ENCODE results near the gene ARL16. TPM values are rescaled to one million over a fixed set of nuclear protein-coding genes. Genes with fewer than 3 reads are reported as not detected.

ARL16 gene
- total and polyA plus RNA-seq, 2 donors (not counting 3 experiments of a cell fraction or from before 2014, with no cell fraction given), result 41.4 to 71.7 TPM

DNA sequence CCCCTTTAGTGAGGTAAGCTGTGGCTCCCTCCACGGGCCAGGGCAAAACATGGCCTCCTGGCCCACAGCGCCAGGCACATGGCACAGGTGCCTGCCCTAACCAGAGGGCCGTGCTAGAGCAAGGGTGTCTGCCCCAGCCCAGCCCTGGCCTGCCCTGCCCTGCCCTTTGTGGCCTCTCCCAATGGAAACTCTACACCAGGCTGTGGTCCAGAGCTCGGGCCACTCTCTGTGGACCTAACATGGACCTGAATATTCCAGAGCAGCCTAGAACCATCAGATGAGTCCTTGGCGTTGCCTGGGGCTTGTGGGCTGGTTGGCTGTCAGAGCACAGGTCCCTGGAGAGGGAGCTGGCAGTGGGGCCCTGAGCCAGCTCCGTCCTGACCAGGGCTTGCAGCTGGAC lies 11.6 kb upstream of the ARL16 start:
- H3K9me3 ChIP-seq (replicated peaks; ENCODE audit: control insufficient read depth, insufficient read depth, low read length), result no peaks in the 10 kb centered on the region
- no peaks in the 10 kb centered on the region for H3K4me1 ChIP-seq (ENCODE audit: control insufficient read depth, extremely low read depth, insufficient read depth, low read length)
- peaks cover 21 to 74% of the 10 kb centered on the region in 2 experiments for H3K36me3 ChIP-seq (ENCODE audit: control insufficient read depth in 2 of 2, extremely low read depth in 1 of 2, insufficient read depth in 2 of 2, low read length in 2 of 2)
- TF ChIP-seq GATA2 (IDR thresholded peaks at IDR 0.05; ENCODE audit: insufficient read depth, insufficient read length, low read depth, low read length) (no peak), MYC (IDR thresholded peaks at IDR 0.05; ENCODE audit: low read depth, low read length) (no peak), FOS (IDR thresholded peaks at IDR 0.05; ENCODE audit: borderline replicate concordance, insufficient read depth, low read length) (no peak)
- TF ChIP-seq, protein P1, sequence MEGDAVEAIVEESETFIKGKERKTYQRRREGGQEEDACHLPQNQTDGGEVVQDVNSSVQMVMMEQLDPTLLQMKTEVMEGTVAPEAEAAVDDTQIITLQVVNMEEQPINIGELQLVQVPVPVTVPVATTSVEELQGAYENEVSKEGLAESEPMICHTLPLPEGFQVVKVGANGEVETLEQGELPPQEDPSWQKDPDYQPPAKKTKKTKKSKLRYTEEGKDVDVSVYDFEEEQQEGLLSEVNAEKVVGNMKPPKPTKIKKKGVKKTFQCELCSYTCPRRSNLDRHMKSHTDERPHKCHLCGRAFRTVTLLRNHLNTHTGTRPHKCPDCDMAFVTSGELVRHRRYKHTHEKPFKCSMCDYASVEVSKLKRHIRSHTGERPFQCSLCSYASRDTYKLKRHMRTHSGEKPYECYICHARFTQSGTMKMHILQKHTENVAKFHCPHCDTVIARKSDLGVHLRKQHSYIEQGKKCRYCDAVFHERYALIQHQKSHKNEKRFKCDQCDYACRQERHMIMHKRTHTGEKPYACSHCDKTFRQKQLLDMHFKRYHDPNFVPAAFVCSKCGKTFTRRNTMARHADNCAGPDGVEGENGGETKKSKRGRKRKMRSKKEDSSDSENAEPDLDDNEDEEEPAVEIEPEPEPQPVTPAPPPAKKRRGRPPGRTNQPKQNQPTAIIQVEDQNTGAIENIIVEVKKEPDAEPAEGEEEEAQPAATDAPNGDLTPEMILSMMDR (IDR thresholded peaks at IDR 0.05; ENCODE audit: extremely low read depth in 1 of 2, insufficient read depth in 1 of 2, low read depth in 1 of 2, low read length in 2 of 2), result no peak
- no peak overlapping the region for H3K9ac ChIP-seq (replicated peaks; ENCODE audit: extremely low read depth, insufficient read depth, low read length)
- DNase-seq (ENCODE audit: low read depth, low spot score), result no peak
- no peaks in the 10 kb centered on the region for H3K27me3 ChIP-seq (ENCODE audit: control insufficient read depth in 2 of 2, insufficient read depth in 2 of 2, low read length in 2 of 2)
- no peak overlapping the region for H2AFZ ChIP-seq (ENCODE audit: low read depth, low read length)
- no peak for FAIRE-seq
- H3K4me3 ChIP-seq (replicated peaks in 1 of 3; ENCODE audit: insufficient read depth in 1 of 3, low read depth in 1 of 3, low read length in 3 of 3), result no peak overlapping the region
- H3K79me2 ChIP-seq (ENCODE audit: control insufficient read depth, insufficient read depth, low read length), result peaks cover 29% of the 10 kb centered on the region
- dilution Hi-C loops (cut with MboI; ENCODE audit: extremely low pct_ligation_motif_present, low sequenced_read_pairs) (no loop called here), intact Hi-C loops (cut with micrococcal nuclease) (no loop called here)
- H4K20me1 ChIP-seq (replicated peaks; ENCODE audit: control insufficient read depth, extremely low read depth, insufficient read depth, low read length), result no peaks in the 10 kb centered on the region
- no peak overlapping the region for H3K27ac ChIP-seq (ENCODE audit: insufficient read depth, low read depth, low read length)
- ChIA-PET CTCF (no interaction called here), POLR2A (no interaction called here)
- no peaks in the 10 kb centered on the region for H3K9me1 ChIP-seq (replicated peaks; ENCODE audit: control insufficient read depth, extremely low read depth, insufficient read depth, low read length)
- BruUV-seq (replicated peaks), result no TSS peak
- H3K4me2 ChIP-seq (ENCODE audit: insufficient read depth, low read length), result no peak overlapping the region

DNA sequence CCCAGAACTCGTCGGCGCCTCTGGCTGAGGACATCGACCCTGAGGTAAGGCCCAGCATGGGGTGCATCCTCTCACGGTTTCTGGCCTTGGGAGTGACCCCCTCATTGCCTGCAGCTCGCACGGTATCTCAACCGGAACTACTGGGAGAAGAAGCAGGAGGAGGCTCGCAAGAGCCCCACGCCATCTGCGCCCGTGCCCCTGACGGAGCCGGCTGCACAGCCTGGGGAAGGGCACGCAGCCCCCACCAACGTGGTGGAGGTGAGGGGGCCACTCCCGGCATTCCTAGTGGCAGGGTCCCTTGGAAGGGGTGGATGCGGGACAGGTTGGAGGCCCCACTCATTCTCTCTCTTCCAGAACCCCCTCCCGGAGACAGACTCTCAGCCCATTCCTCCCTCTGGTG lies 11.2 kb upstream of the ARL16 start:
- Histone ChIP-seq H3K79me2 (ENCODE audit: control insufficient read depth, insufficient read depth, low read length) (peaks cover 33% of the 10 kb centered on the region), H3K4me2 (ENCODE audit: insufficient read depth, low read length) (no peak overlapping the region), H3K27me3 (ENCODE audit: control insufficient read depth in 2 of 2, insufficient read depth in 2 of 2, low read length in 2 of 2) (no peaks in the 10 kb centered on the region), H2AFZ (ENCODE audit: low read depth, low read length) (no peak overlapping the region), H3K9me3 (replicated peaks; ENCODE audit: control insufficient read depth, insufficient read depth, low read length) (no peaks in the 10 kb centered on the region), H4K20me1 (replicated peaks; ENCODE audit: control insufficient read depth, extremely low read depth, insufficient read depth, low read length) (no peaks in the 10 kb centered on the region), H3K4me3 (replicated peaks in 1 of 3; ENCODE audit: insufficient read depth in 1 of 3, low read depth in 1 of 3, low read length in 3 of 3) (no peak overlapping the region), H3K9ac (replicated peaks; ENCODE audit: extremely low read depth, insufficient read depth, low read length) (no peak overlapping the region), H3K36me3 (ENCODE audit: control insufficient read depth in 2 of 2, extremely low read depth in 1 of 2, insufficient read depth in 2 of 2, low read length in 2 of 2) (peaks cover 21 to 78% of the 10 kb centered on the region in 2 experiments), H3K27ac (ENCODE audit: insufficient read depth, low read depth, low read length) (no peak overlapping the region), H3K4me1 (ENCODE audit: control insufficient read depth, extremely low read depth, insufficient read depth, low read length) (no peaks in the 10 kb centered on the region), H3K9me1 (replicated peaks; ENCODE audit: control insufficient read depth, extremely low read depth, insufficient read depth, low read length) (no peaks in the 10 kb centered on the region)
- ChIA-PET POLR2A (no interaction called here), CTCF (no interaction called here)
- DNase-seq (ENCODE audit: low read depth, low spot score), result no peak
- no peak for FAIRE-seq
- no TSS peak for BruUV-seq (replicated peaks)
- intact Hi-C loops (cut with micrococcal nuclease) (no loop called here), dilution Hi-C loops (cut with MboI; ENCODE audit: extremely low pct_ligation_motif_present, low sequenced_read_pairs) (no loop called here)
- TF ChIP-seq, protein P2, sequence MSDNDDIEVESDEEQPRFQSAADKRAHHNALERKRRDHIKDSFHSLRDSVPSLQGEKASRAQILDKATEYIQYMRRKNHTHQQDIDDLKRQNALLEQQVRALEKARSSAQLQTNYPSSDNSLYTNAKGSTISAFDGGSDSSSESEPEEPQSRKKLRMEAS (IDR thresholded peaks at IDR 0.05; ENCODE audit: insufficient read depth, insufficient read length), result no peak

Measured in endothelial cell of umbilical vein (primary cell).